Mammary epithelial cell (primary cell): ENCODE data around the gene GOLT1A.
"Not testable (repeated sequence)": the region's sequence is repeated elsewhere in the genome, so short reads cannot be mapped to it uniquely, and the experiment has no call there.

Experiments used
- EZH2 ChIP-seq: IDR thresholded peaks from 2 replicates; pipeline ENCODE4 v1.6.1; 2012; ENCODE audit warnings: low read length, inconsistent platforms, borderline replicate concordance
- TF ChIP-seq, protein P1 (sequence below), 2 donors: IDR thresholded peaks in 1 of 2; conservative IDR thresholded peaks in 1 of 2; 2 replicates each; pipeline ENCODE4 v1.5.1; 2011 to 2012; ENCODE audit warnings: inconsistent platforms in 2 of 2, low read length in 2 of 2, mild to moderate bottlenecking in 2 of 2, control low read depth in 1 of 2, low read depth in 1 of 2; ENCODE audit not compliant: insufficient read depth in 1 of 2; ENCODE audit errors: extremely low read depth in 1 of 2

DNA sequence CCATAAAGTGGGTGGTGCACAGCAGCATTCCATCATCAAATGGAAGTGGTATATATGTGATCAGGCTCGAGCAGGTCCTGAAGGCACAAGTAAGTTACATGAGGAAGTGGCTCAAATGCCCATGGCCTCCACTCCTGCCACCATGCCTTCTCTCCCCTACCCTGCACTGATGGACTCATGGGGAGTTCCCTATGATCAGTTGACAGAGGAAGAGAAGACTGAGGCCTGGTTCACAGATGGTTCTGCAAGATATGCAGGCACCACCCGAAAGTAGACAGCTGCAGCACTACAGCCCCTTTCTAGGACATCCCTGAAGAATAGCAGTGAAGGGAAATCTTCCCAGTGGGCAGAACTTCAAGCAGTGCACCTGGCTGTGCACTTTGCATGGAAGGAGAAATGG lies 24.7 kb upstream of the GOLT1A start:
- TF ChIP-seq, protein P1, sequence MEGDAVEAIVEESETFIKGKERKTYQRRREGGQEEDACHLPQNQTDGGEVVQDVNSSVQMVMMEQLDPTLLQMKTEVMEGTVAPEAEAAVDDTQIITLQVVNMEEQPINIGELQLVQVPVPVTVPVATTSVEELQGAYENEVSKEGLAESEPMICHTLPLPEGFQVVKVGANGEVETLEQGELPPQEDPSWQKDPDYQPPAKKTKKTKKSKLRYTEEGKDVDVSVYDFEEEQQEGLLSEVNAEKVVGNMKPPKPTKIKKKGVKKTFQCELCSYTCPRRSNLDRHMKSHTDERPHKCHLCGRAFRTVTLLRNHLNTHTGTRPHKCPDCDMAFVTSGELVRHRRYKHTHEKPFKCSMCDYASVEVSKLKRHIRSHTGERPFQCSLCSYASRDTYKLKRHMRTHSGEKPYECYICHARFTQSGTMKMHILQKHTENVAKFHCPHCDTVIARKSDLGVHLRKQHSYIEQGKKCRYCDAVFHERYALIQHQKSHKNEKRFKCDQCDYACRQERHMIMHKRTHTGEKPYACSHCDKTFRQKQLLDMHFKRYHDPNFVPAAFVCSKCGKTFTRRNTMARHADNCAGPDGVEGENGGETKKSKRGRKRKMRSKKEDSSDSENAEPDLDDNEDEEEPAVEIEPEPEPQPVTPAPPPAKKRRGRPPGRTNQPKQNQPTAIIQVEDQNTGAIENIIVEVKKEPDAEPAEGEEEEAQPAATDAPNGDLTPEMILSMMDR (conservative IDR thresholded peaks at IDR 0.05 in 1 of 2, IDR thresholded peaks at IDR 0.05 in 1 of 2; ENCODE audit: extremely low read depth in 1 of 2, insufficient read depth in 1 of 2, low read depth in 1 of 2, low read length in 2 of 2): not testable (repeated sequence)
- not testable (repeated sequence) for TF ChIP-seq EZH2
